HepG2 (cell line): ENCODE measurements around the gene SLC35F3. TPM values are rescaled to one million over a fixed set of nuclear protein-coding genes. Genes with fewer than 3 reads are reported as not detected.
A peak's percentile ranks its signal among the peaks of the same experiment; 100 is the strongest.

ENCODE experiments used
- ATAC-seq: fragments of 200-7000 bp; cut with Tn5 transposase; 3 replicates; pipeline ENCODE4 v1.9.1; 2020; ENCODE audit warnings: mild to moderate bottlenecking, moderate library complexity
- BruUV-seq: library from RNA; stranded (reverse); fragments of 400-500 nt; replicated peaks from 2 replicates; lab custom pipeline; 2021; lab: Mats Ljungman, UMichigan
- CTCF ChIA-PET: fragments of 300-600 bp; formaldehyde crosslinking; extraction: SDS; loops from one replicate; lab custom pipeline; 2021; ENCODE audit warnings: low total read pairs, inconsistent platforms, low intra/inter-chr PET ratio; lab: Yijun Ruan, JAX
- POLR2A ChIA-PET: fragments of 350-600 bp; sonication (Branson Sonifier 250); formaldehyde crosslinking; loops from one replicate; lab custom pipeline; 2020; ENCODE audit warnings: antibody characterized with exemption, inconsistent platforms; lab: Yijun Ruan, JAX
- DNase-seq: peaks from one replicate; pipeline ENCODE4 v3.0.0-alpha.2; 2015; ENCODE audit warnings: low spot score
- FAIRE-seq: peaks from 3 replicates; lab custom pipeline; 2011; peaks lifted over from hg19 to GRCh38; lab: Jason Lieb, UNC
- H2AFZ ChIP-seq: one replicate; pipeline ENCODE4 v1.6.1; 2011; ENCODE audit warnings: low read length, inconsistent platforms
- H3K27ac ChIP-seq: fragments of 300-600 bp; 3 replicates; pipeline ENCODE4 v1.8.0; 2011; ENCODE audit warnings: mixed run types, mild to moderate bottlenecking, mixed read lengths, low read length, inconsistent platforms; ENCODE audit not compliant: insufficient read depth; ENCODE audit errors: extremely low read length
- H3K27me3 ChIP-seq, 2 experiments: fragments of 200-600 bp in 1 of 2; 2 replicates in 1 of 2; 3 replicates in 1 of 2; pipeline versions ENCODE4 v1.6.0 to v1.8.0; 2011; ENCODE audit warnings: low read length in 2 of 2, mild to moderate bottlenecking in 2 of 2, moderate library complexity in 2 of 2, inconsistent platforms in 1 of 2; ENCODE audit not compliant: insufficient read depth in 2 of 2, control insufficient read depth in 1 of 2
- H3K36me3 ChIP-seq, 2 experiments: fragments of 200-600 bp in 1 of 2; replicated peaks in 1 of 2; 2 replicates in 1 of 2; 3 replicates in 1 of 2; pipeline versions ENCODE4 v1.5.1 to v1.8.0; 2011; ENCODE audit warnings: low read length in 2 of 2, inconsistent platforms in 1 of 2; ENCODE audit not compliant: insufficient read depth in 2 of 2, control insufficient read depth in 1 of 2
- H3K4me1 ChIP-seq: 2 replicates; pipeline ENCODE4 v1.5.1; 2012; ENCODE audit warnings: low read length, inconsistent platforms; ENCODE audit not compliant: insufficient read depth
- H3K4me2 ChIP-seq: 2 replicates; pipeline ENCODE4 v1.6.0; 2011; ENCODE audit warnings: low read depth, low read length, inconsistent platforms
- H3K4me3 ChIP-seq, 3 experiments: fragments of 200-600 bp in 1 of 3; sonication (generic), shearing (Covaris generic) in 1 of 3; replicated peaks in 1 of 3; 2 replicates each; pipeline ENCODE4 v1.5.1; 2011 to 2016; ENCODE audit warnings: low read length in 3 of 3, inconsistent platforms in 2 of 3, low read depth in 2 of 3, mild to moderate bottlenecking in 2 of 3, control low read depth in 1 of 3, mixed read lengths in 1 of 3; ENCODE audit not compliant: insufficient read depth in 1 of 3
- H3K79me2 ChIP-seq: one replicate; pipeline ENCODE4 v1.6.1; 2011; ENCODE audit warnings: low read length, inconsistent platforms; ENCODE audit not compliant: insufficient read depth
- H3K9ac ChIP-seq: 2 replicates; pipeline ENCODE4 v1.6.0; 2011; ENCODE audit warnings: mild to moderate bottlenecking, low read depth, low read length, inconsistent platforms; ENCODE audit not compliant: insufficient read depth
- H3K9me3 ChIP-seq: 2 replicates; pipeline ENCODE4 v1.5.1; 2012; ENCODE audit warnings: mild to moderate bottlenecking, low read length
- H4K20me1 ChIP-seq: 2 replicates; pipeline ENCODE4 v1.6.0; 2011; ENCODE audit warnings: inconsistent platforms, mild to moderate bottlenecking, low read length, moderate library complexity; ENCODE audit not compliant: insufficient read depth
- HNF4A ChIP-seq: sonication (generic); formaldehyde crosslinking; IDR thresholded peaks from 2 replicates; pipeline ENCODE4 v1.4.0; 2020; ENCODE audit warnings: missing genetic modification reagents
- RXRA ChIP-seq: sonication (generic); formaldehyde crosslinking; IDR thresholded peaks from 2 replicates; pipeline ENCODE4 v1.5.1; 2020; ENCODE audit warnings: missing genetic modification reagents
- SP5 ChIP-seq: IDR thresholded peaks from 2 replicates; pipeline ENCODE4 v1.6.1; 2016; ENCODE audit warnings: low read depth, borderline replicate concordance
- ZBTB20 ChIP-seq: sonication (generic); formaldehyde crosslinking; IDR thresholded peaks from 2 replicates; pipeline ENCODE4 v1.8.1; 2023; ENCODE audit warnings: missing genetic modification reagents, low read depth, mild to moderate bottlenecking, borderline replicate concordance
- ZFAT ChIP-seq: sonication (generic); formaldehyde crosslinking; conservative IDR thresholded peaks from 2 replicates; pipeline ENCODE4 v1.8.1; 2023; ENCODE audit warnings: missing genetic modification reagents, inconsistent platforms
- ZFP90 ChIP-seq: sonication (generic); formaldehyde crosslinking; IDR thresholded peaks from 2 replicates; pipeline ENCODE4 v1.8.0; 2022; ENCODE audit warnings: missing genetic modification reagents, mild to moderate bottlenecking, inconsistent platforms, borderline replicate concordance
- ZNF317 ChIP-seq: sonication (generic); formaldehyde crosslinking; IDR thresholded peaks from 2 replicates; pipeline ENCODE4 v1.5.0; 2020; ENCODE audit warnings: mild to moderate bottlenecking, missing genetic modification reagents
- WGBS: methylation state at CpG from one replicate; pipeline ENCODE4 v1.1.6; 2017; ENCODE audit warnings: low lambda C conversion rate; 5-methylcytosine and 5-hydroxymethylcytosine counted together
- in situ Hi-C: cut with HindIII; loops from 2 replicates; pipeline ENCODE4 v1.10.0; 2017; ENCODE audit warnings: low pct_unique_long_range_greater_than_20kb; ENCODE audit not compliant: extremely low pct_ligation_motif_present
- intact Hi-C: fragments of 100-400 bp; cut with micrococcal nuclease; formaldehyde crosslinking; loops from one replicate; pipeline ENCODE4 v1.10.0; 2022; ENCODE audit not compliant: unreplicated experiment
- polyA plus RNA-seq, 8 experiments: library from polyadenylated mRNA; depleted of rRNA in 3 of 8; stranded (reverse) in 7 of 8; unstranded in 1 of 8; fragments of >200 nt; fragmentation: Illumina TruSeq in 4 of 8; extraction: Trizol in 4 of 8; gene quantifications; 2 replicates each; pipeline versions ENCODE4 v1.2.1 to v1.2.3, GENCODE V29; 2011 to 2016; ENCODE audit warnings: low read depth in 4 of 8, missing spikeins in 1 of 8, mixed read lengths in 1 of 8; ENCODE audit not compliant: insufficient read depth in 1 of 8
- total RNA-seq, 5 experiments: library from RNA; depleted of rRNA; stranded (reverse); fragments of >200 nt; fragmentation: Illumina TruSeq; extraction: Trizol; gene quantifications; 2 replicates each; pipeline ENCODE4 v1.2.3, GENCODE V29; 2016; ENCODE audit warnings: low read depth in 1 of 5
- TF ChIP-seq, protein P1 (sequence below): sonication (generic); formaldehyde crosslinking; IDR thresholded peaks from 2 replicates; pipeline ENCODE4 v1.5.0; 2020; ENCODE audit warnings: mild to moderate bottlenecking, missing genetic modification reagents
- TF ChIP-seq, protein P2 (sequence below), 2 experiments: sonication (generic) in 1 of 2; formaldehyde crosslinking in 1 of 2; IDR thresholded peaks; 2 replicates each; pipeline versions ENCODE4 v1.5.1 to v1.6.1; 2011 to 2020; ENCODE audit warnings: borderline replicate concordance in 1 of 2, low read depth in 1 of 2, low read length in 1 of 2, mild to moderate bottlenecking in 1 of 2, missing genetic modification reagents in 1 of 2, moderate library complexity in 1 of 2

The SLC35F3 gene
- total and polyA plus RNA-seq, 2 of the 13 experiments (the other 11 are each of a cell fraction or from before 2014, with no cell fraction given), result not detected

DNA sequence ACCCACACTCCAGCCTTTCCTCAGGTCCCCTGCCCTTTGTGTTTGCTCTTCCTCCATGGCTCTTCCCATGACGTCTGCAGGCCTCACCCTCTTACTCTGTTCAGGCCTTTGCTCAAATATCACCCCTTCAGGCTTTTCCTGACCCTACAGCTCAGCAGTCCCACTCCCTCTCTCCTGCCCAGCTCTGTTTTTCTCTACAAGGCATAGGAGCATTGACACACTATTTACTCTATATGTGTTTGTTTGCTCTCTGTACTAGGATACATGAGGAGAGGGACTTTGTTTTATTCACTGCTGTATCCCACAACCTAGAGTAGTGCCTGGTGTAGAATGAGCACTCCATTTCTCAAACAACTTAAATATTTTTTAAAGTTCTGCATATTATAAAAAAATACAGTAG, 361.4 kb downstream of the SLC35F3 start:
- Histone ChIP-seq H2AFZ (no peak overlapping the region), H3K4me3 (no peak overlapping the region), H3K27me3 (0 out of 5 replicates have a peak, but pooled peaks cover 0 to 15% of the 10 kb centered on the region in 2 experiments), H3K79me2 (no peaks in the 10 kb centered on the region), H3K4me2 (0 out of 2 replicates have a peak overlapping the region, but pooled peaks have one; percentile 15), H4K20me1 (no peaks in the 10 kb centered on the region), H3K4me1 (peaks cover 29% of the 10 kb centered on the region), H3K9ac (no peak overlapping the region), H3K36me3 (no peaks in the 10 kb centered on the region), H3K27ac (no peak overlapping the region), H3K9me3 (no peaks in the 10 kb centered on the region)
- TF ChIP-seq HNF4A (CRISPR knock-in tag), result 0 out of 2 replicates have a peak, but pooled peaks have one; percentile 4
- TF ChIP-seq ZFP90 (CRISPR knock-in tag), result no peak
- peak; percentile 53; the same call in 1 of the 2 replicates for TF ChIP-seq ZBTB20
- TF ChIP-seq RXRA (CRISPR knock-in tag), result no peak
- ChIA-PET POLR2A (no interaction called here), CTCF (no interaction called here)
- in situ Hi-C loops, result no loop called here
- ATAC-seq (peak; percentile 78), DNase-seq (peak; percentile 13), FAIRE-seq (no peak)
- intact Hi-C loops, result no loop called here
- 0% methylated on average over 1 of the region's 1 CpG for WGBS
- BruUV-seq, result no TSS peak

DNA sequence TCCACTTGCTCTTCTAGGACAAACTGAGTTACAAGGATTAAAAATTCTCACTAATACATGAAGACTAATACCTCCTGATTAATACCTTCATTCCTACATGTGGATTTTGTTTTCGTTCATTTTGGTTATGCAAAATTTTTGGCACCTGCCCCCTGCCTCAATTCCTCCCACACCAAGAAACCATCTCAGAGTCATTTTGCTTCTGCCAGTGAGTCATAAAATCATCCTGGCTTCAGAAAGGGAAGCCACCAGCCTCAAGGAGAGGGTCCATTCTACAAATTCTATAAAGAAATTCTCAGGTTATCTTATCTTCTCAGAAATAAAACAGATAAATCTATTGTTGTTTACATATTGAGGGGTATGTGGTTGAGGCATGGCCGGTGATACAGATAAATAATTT, 365.6 kb downstream of the SLC35F3 start:
- peaks cover 14% of the 10 kb centered on the region for H3K4me1 ChIP-seq
- intact Hi-C loops (no loop called here), in situ Hi-C loops (no loop called here)
- no peak for ATAC-seq
- no peak for TF ChIP-seq SP5
- TF ChIP-seq, protein P1, sequence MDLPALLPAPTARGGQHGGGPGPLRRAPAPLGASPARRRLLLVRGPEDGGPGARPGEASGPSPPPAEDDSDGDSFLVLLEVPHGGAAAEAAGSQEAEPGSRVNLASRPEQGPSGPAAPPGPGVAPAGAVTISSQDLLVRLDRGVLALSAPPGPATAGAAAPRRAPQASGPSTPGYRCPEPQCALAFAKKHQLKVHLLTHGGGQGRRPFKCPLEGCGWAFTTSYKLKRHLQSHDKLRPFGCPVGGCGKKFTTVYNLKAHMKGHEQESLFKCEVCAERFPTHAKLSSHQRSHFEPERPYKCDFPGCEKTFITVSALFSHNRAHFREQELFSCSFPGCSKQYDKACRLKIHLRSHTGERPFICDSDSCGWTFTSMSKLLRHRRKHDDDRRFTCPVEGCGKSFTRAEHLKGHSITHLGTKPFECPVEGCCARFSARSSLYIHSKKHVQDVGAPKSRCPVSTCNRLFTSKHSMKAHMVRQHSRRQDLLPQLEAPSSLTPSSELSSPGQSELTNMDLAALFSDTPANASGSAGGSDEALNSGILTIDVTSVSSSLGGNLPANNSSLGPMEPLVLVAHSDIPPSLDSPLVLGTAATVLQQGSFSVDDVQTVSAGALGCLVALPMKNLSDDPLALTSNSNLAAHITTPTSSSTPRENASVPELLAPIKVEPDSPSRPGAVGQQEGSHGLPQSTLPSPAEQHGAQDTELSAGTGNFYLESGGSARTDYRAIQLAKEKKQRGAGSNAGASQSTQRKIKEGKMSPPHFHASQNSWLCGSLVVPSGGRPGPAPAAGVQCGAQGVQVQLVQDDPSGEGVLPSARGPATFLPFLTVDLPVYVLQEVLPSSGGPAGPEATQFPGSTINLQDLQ (CRISPR knock-in tag), result no peak
- TF ChIP-seq, protein P2, sequence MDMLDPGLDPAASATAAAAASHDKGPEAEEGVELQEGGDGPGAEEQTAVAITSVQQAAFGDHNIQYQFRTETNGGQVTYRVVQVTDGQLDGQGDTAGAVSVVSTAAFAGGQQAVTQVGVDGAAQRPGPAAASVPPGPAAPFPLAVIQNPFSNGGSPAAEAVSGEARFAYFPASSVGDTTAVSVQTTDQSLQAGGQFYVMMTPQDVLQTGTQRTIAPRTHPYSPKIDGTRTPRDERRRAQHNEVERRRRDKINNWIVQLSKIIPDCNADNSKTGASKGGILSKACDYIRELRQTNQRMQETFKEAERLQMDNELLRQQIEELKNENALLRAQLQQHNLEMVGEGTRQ (IDR thresholded peaks at IDR 0.05; ENCODE audit: low read depth, low read length), result no peak
- TF ChIP-seq, protein P2 (CRISPR knock-in tag; IDR thresholded peaks at IDR 0.05; ENCODE audit: borderline replicate concordance), result no peak
- no peak for TF ChIP-seq ZFAT (CRISPR knock-in tag)
- TF ChIP-seq ZNF317 (CRISPR knock-in tag), result no peak
- H3K36me3 ChIP-seq, result no peaks in the 10 kb centered on the region
- H3K27ac ChIP-seq, result no peak overlapping the region
- no peak overlapping the region for H3K9ac ChIP-seq
- ChIA-PET POLR2A (no interaction called here), CTCF (no interaction called here)
- no peak overlapping the region for H3K4me3 ChIP-seq
- 0% methylated on average over 2 of the region's 2 CpGs for WGBS
- no peak overlapping the region for H3K4me2 ChIP-seq
- H4K20me1 ChIP-seq, result no peaks in the 10 kb centered on the region
- DNase-seq, result no peak
- no peaks in the 10 kb centered on the region for H3K79me2 ChIP-seq
- no TSS peak for BruUV-seq
- H2AFZ ChIP-seq, result no peak overlapping the region
- no peaks in the 10 kb centered on the region for H3K9me3 ChIP-seq
- H3K27me3 ChIP-seq, result 0 out of 5 replicates have a peak, but pooled peaks cover 0 to 22% of the 10 kb centered on the region in 2 experiments
- no peak for FAIRE-seq
